Neural cell (in vitro differentiated cells): Measurements from ENCODE around the gene ADORA2A.

Source experiments
- EZH2 ChIP-seq: fragments of 200-600, 300-800 bp; shearing (Covaris generic), sonication (generic); IDR thresholded peaks from 2 replicates; pipeline ENCODE4 v1.6.1; 2014; ENCODE audit warnings: antibody characterized with exemption, low read length, borderline replicate concordance, mild to moderate bottlenecking; ENCODE audit not compliant: insufficient read depth, poor library complexity, severe bottlenecking
- POLR2AphosphoS5 ChIP-seq: IDR thresholded peaks from 2 replicates; pipeline ENCODE4 v1.6.1; 2012
- RAD21 ChIP-seq: fragments of 450-650 bp; conservative IDR thresholded peaks from 2 replicates; pipeline ENCODE4 v1.6.1; 2014; ENCODE audit warnings: antibody characterized with exemption, mild to moderate bottlenecking, moderate library complexity
- SMC3 ChIP-seq: fragments of 450-650 bp; conservative IDR thresholded peaks from 2 replicates; pipeline ENCODE4 v1.6.1; 2014; ENCODE audit warnings: antibody characterized with exemption, mild to moderate bottlenecking, moderate library complexity; ENCODE audit not compliant: poor library complexity
- TF ChIP-seq, protein P1 (sequence below): fragments of 450-650 bp; IDR thresholded peaks from 2 replicates; pipeline ENCODE4 v1.5.1; 2014; ENCODE audit warnings: antibody characterized with exemption, mild to moderate bottlenecking, moderate library complexity; ENCODE audit not compliant: poor library complexity, severe bottlenecking
- TF ChIP-seq, protein P2 (sequence below): IDR thresholded peaks from 2 replicates; pipeline ENCODE4 v1.6.1; 2012; ENCODE audit warnings: borderline replicate concordance

- TF ChIP-seq, protein P1, sequence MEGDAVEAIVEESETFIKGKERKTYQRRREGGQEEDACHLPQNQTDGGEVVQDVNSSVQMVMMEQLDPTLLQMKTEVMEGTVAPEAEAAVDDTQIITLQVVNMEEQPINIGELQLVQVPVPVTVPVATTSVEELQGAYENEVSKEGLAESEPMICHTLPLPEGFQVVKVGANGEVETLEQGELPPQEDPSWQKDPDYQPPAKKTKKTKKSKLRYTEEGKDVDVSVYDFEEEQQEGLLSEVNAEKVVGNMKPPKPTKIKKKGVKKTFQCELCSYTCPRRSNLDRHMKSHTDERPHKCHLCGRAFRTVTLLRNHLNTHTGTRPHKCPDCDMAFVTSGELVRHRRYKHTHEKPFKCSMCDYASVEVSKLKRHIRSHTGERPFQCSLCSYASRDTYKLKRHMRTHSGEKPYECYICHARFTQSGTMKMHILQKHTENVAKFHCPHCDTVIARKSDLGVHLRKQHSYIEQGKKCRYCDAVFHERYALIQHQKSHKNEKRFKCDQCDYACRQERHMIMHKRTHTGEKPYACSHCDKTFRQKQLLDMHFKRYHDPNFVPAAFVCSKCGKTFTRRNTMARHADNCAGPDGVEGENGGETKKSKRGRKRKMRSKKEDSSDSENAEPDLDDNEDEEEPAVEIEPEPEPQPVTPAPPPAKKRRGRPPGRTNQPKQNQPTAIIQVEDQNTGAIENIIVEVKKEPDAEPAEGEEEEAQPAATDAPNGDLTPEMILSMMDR: no peak
- TF ChIP-seq RAD21 (no peak), POLR2AphosphoS5 (no peak), EZH2 (no peak), SMC3 (no peak)
- TF ChIP-seq, protein P2, sequence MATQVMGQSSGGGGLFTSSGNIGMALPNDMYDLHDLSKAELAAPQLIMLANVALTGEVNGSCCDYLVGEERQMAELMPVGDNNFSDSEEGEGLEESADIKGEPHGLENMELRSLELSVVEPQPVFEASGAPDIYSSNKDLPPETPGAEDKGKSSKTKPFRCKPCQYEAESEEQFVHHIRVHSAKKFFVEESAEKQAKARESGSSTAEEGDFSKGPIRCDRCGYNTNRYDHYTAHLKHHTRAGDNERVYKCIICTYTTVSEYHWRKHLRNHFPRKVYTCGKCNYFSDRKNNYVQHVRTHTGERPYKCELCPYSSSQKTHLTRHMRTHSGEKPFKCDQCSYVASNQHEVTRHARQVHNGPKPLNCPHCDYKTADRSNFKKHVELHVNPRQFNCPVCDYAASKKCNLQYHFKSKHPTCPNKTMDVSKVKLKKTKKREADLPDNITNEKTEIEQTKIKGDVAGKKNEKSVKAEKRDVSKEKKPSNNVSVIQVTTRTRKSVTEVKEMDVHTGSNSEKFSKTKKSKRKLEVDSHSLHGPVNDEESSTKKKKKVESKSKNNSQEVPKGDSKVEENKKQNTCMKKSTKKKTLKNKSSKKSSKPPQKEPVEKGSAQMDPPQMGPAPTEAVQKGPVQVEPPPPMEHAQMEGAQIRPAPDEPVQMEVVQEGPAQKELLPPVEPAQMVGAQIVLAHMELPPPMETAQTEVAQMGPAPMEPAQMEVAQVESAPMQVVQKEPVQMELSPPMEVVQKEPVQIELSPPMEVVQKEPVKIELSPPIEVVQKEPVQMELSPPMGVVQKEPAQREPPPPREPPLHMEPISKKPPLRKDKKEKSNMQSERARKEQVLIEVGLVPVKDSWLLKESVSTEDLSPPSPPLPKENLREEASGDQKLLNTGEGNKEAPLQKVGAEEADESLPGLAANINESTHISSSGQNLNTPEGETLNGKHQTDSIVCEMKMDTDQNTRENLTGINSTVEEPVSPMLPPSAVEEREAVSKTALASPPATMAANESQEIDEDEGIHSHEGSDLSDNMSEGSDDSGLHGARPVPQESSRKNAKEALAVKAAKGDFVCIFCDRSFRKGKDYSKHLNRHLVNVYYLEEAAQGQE: no peak
These were observed 16.0 kb upstream of the ADORA2A start for GRCh38 chr22:24411256-24412004.
